NCI-H1105 treated with DMSO at 0.1 percent for 48 hours (cell line): Measurements from ENCODE around the gene CLBA1.
A peak's percentile ranks its signal among the peaks of the same experiment; 100 is the strongest.

Experiments used
- DNase-seq: peaks from one replicate; lab custom pipeline; 2025; lab: John Stamatoyannopoulos, UW

Gene CLBA1

GRCh38 chr14:104980611-104981531 is 4.7 kb upstream of the CLBA1 start:
- DNase-seq = no peak

- DNase-seq = no peak
Observed at GRCh38 chr14:104981699-104982541, 3.7 kb upstream of the CLBA1 start.

- no peak for DNase-seq
Observed at GRCh38 chr14:104982548-104983230, 2.9 kb upstream of the CLBA1 start.

GRCh38 chr14:104983231-104983721 is 2.3 kb upstream of the CLBA1 start:
- no peak for DNase-seq

GRCh38 chr14:104984056-104984894 is 1.3 kb upstream of the CLBA1 start:
- no peak for DNase-seq

GRCh38 chr14:104986487-104987164 is 1.0 kb downstream of the CLBA1 start:
- DNase-seq = no peak

- no peak for DNase-seq
Observed at GRCh38 chr14:104989236-104989950, 3.8 kb downstream of the CLBA1 start.

- DNase-seq = no peak
Observed at GRCh38 chr14:104989951-104990303, 4.3 kb downstream of the CLBA1 start.

- no peak for DNase-seq
Observed at GRCh38 chr14:104991896-104992230, 6.3 kb downstream of the CLBA1 start.

- no peak for DNase-seq
Observed at GRCh38 chr14:104992501-104992900, 6.9 kb downstream of the CLBA1 start.

GRCh38 chr14:104993306-104993705 is 7.7 kb downstream of the CLBA1 start:
- DNase-seq = no peak

- no peak for DNase-seq
Observed at GRCh38 chr14:104993808-104994591, 8.4 kb downstream of the CLBA1 start.

GRCh38 chr14:104994978-104995377 is 9.4 kb downstream of the CLBA1 start:
- DNase-seq = no peak

- no peak for DNase-seq
Observed at GRCh38 chr14:104996032-104996431, 10.4 kb downstream of the CLBA1 start.

GRCh38 chr14:104996483-104996882 is 10.9 kb downstream of the CLBA1 start:
- no peak for DNase-seq

GRCh38 chr14:104998801-104999200 is 13.2 kb downstream of the CLBA1 start:
- DNase-seq = peak; percentile 95

GRCh38 chr14:104999361-104999760 is 13.8 kb downstream of the CLBA1 start:
- DNase-seq = no peak

GRCh38 chr14:105005329-105005928 is 19.8 kb downstream of the CLBA1 start:
- no peak for DNase-seq
